Activated T-helper 1 cell treated with anti-CD3 and anti-CD28 coated beads, Interleukin-12 subunit alpha, Interleukin-12 subunit beta, Interleukin-2, Interleukin-4 antibody, amounts not matched to agents 30 ng/mL and 10 ng/mL and 1 ng/mL, durations not matched to agents 14 hours and 24 hours and 36 hours (primary cell): Measurements from ENCODE around the gene FAM171A1. TPM values are rescaled to one million over a fixed set of nuclear protein-coding genes. Genes with fewer than 3 reads are reported as not detected.
"Not testable (repeated sequence)": the region's sequence is repeated elsewhere in the genome, so short reads cannot be mapped to it uniquely, and the experiment has no call there.

Experiments used
- DNase-seq: peaks from one replicate; pipeline ENCODE4 v3.0.0; 2021; ENCODE audit warnings: low spot score
- H3K27ac Mint-ChIP-seq: one replicate; pipeline ENCODE4 v1.8.0; 2021; ENCODE audit warnings: mild to moderate bottlenecking, mixed read lengths
- H3K27me3 Mint-ChIP-seq: one replicate; pipeline ENCODE4 v1.8.0; 2022; ENCODE audit warnings: mild to moderate bottlenecking, moderate library complexity, mixed read lengths; ENCODE audit not compliant: insufficient read depth
- H3K36me3 Mint-ChIP-seq: one replicate; pipeline ENCODE4 v1.8.0; 2021; ENCODE audit warnings: low read depth, mixed read lengths
- H3K4me1 Mint-ChIP-seq: one replicate; pipeline ENCODE4 v1.8.0; 2021; ENCODE audit warnings: low read depth, mixed read lengths
- H3K4me3 Mint-ChIP-seq: one replicate; pipeline ENCODE4 v1.8.0; 2021; ENCODE audit warnings: mild to moderate bottlenecking, moderate library complexity, mixed read lengths
- H3K9me3 Mint-ChIP-seq: one replicate; pipeline ENCODE4 v1.8.0; 2021; ENCODE audit warnings: mixed read lengths
- intact Hi-C: fragments of 100-400 bp; cut with micrococcal nuclease; formaldehyde crosslinking; loops from one replicate; pipeline ENCODE4 v1.15.1; 2024
- total RNA-seq: library from RNA; stranded (reverse); gene quantifications from 2 replicates; pipeline ENCODE4 v1.2.3, GENCODE V29; 2022

Gene FAM171A1
- total RNA-seq, 1 donor from 2014 or later: 0.96 TPM

GRCh38 chr10:15347150-15347549, 23.9 kb downstream of the FAM171A1 start:
- no peaks in the 10 kb centered on the region for H3K4me1 Mint-ChIP-seq
- H3K27me3 Mint-ChIP-seq: peaks cover 4% of the 10 kb centered on the region
- H3K27ac Mint-ChIP-seq: no peak overlapping the region
- DNase-seq: no peak
- H3K9me3 Mint-ChIP-seq: no peaks in the 10 kb centered on the region
- H3K36me3 Mint-ChIP-seq: no peaks in the 10 kb centered on the region
- intact Hi-C loops: no loop called here
- no peak overlapping the region for H3K4me3 Mint-ChIP-seq

- no peak for DNase-seq
- intact Hi-C loops: no loop called here
- Mint-ChIP-seq H3K9me3 (no peaks in the 10 kb centered on the region), H3K4me3 (no peak overlapping the region), H3K36me3 (no peaks in the 10 kb centered on the region), H3K4me1 (no peaks in the 10 kb centered on the region), H3K27ac (no peak overlapping the region), H3K27me3 (peaks cover 4% of the 10 kb centered on the region)
Measured at GRCh38 chr10:15346440-15347141, 24.5 kb downstream of the FAM171A1 start.

GRCh38 chr10:15345450-15345849, 25.6 kb downstream of the FAM171A1 start:
- H3K36me3 Mint-ChIP-seq: no peaks in the 10 kb centered on the region
- intact Hi-C loops: no loop called here
- H3K27ac Mint-ChIP-seq: no peak overlapping the region
- peaks cover 6% of the 10 kb centered on the region for H3K27me3 Mint-ChIP-seq
- H3K9me3 Mint-ChIP-seq: no peaks in the 10 kb centered on the region
- no peaks in the 10 kb centered on the region for H3K4me1 Mint-ChIP-seq
- H3K4me3 Mint-ChIP-seq: no peak overlapping the region
- DNase-seq: no peak

- Mint-ChIP-seq H3K27me3 (peaks cover 7% of the 10 kb centered on the region), H3K4me1 (no peaks in the 10 kb centered on the region), H3K4me3 (no peak overlapping the region), H3K27ac (no peak overlapping the region), H3K9me3 (no peaks in the 10 kb centered on the region), H3K36me3 (no peaks in the 10 kb centered on the region)
- intact Hi-C loops: no loop called here
- no peak for DNase-seq
Measured at GRCh38 chr10:15344876-15345285, 26.2 kb downstream of the FAM171A1 start.

- H3K9me3 Mint-ChIP-seq: no peaks in the 10 kb centered on the region
- intact Hi-C loops: no loop called here
- H3K4me1 Mint-ChIP-seq: no peaks in the 10 kb centered on the region
- no peak for DNase-seq
- H3K4me3 Mint-ChIP-seq: no peak overlapping the region
- no peak overlapping the region for H3K27ac Mint-ChIP-seq
- peaks cover 7% of the 10 kb centered on the region for H3K27me3 Mint-ChIP-seq
- H3K36me3 Mint-ChIP-seq: no peaks in the 10 kb centered on the region
Measured at GRCh38 chr10:15344256-15344875, 26.7 kb downstream of the FAM171A1 start.

- H3K36me3 Mint-ChIP-seq: no peaks in the 10 kb centered on the region
- H3K27me3 Mint-ChIP-seq: peaks cover 8% of the 10 kb centered on the region
- intact Hi-C loops: no loop called here
- H3K4me3 Mint-ChIP-seq: no peak overlapping the region
- no peak overlapping the region for H3K27ac Mint-ChIP-seq
- no peak for DNase-seq
- H3K4me1 Mint-ChIP-seq: no peaks in the 10 kb centered on the region
- H3K9me3 Mint-ChIP-seq: no peaks in the 10 kb centered on the region
Measured at GRCh38 chr10:15342970-15343369, 28.1 kb downstream of the FAM171A1 start.

- no peak overlapping the region for H3K27ac Mint-ChIP-seq
- no peaks in the 10 kb centered on the region for H3K36me3 Mint-ChIP-seq
- H3K4me1 Mint-ChIP-seq: no peaks in the 10 kb centered on the region
- DNase-seq: no peak
- no peak overlapping the region for H3K4me3 Mint-ChIP-seq
- H3K27me3 Mint-ChIP-seq: peaks cover 13% of the 10 kb centered on the region
- H3K9me3 Mint-ChIP-seq: no peaks in the 10 kb centered on the region
- intact Hi-C loops: no loop called here
Measured at GRCh38 chr10:15341502-15342128, 29.5 kb downstream of the FAM171A1 start.

GRCh38 chr10:15339892-15340291, 31.2 kb downstream of the FAM171A1 start:
- intact Hi-C loops: no loop called here
- Mint-ChIP-seq H3K4me3 (no peak overlapping the region), H3K36me3 (no peaks in the 10 kb centered on the region), H3K4me1 (no peaks in the 10 kb centered on the region), H3K27ac (no peak overlapping the region), H3K27me3 (peaks cover 13% of the 10 kb centered on the region), H3K9me3 (no peaks in the 10 kb centered on the region)
- DNase-seq: no peak

GRCh38 chr10:15337441-15337923, 33.6 kb downstream of the FAM171A1 start:
- intact Hi-C loops, H3K4me1 Mint-ChIP-seq, H3K27me3 Mint-ChIP-seq, H3K9me3 Mint-ChIP-seq, H3K36me3 Mint-ChIP-seq, H3K4me3 Mint-ChIP-seq, DNase-seq, H3K27ac Mint-ChIP-seq: not testable (repeated sequence)

GRCh38 chr10:15336211-15336610, 34.9 kb downstream of the FAM171A1 start:
- H3K9me3 Mint-ChIP-seq: no peaks in the 10 kb centered on the region
- H3K4me1 Mint-ChIP-seq: no peaks in the 10 kb centered on the region
- no peak overlapping the region for H3K27ac Mint-ChIP-seq
- no peak for DNase-seq
- no peaks in the 10 kb centered on the region for H3K36me3 Mint-ChIP-seq
- H3K4me3 Mint-ChIP-seq: no peak overlapping the region
- intact Hi-C loops: no loop called here
- peaks cover 9% of the 10 kb centered on the region for H3K27me3 Mint-ChIP-seq

GRCh38 chr10:15335508-15335907, 35.6 kb downstream of the FAM171A1 start:
- no peaks in the 10 kb centered on the region for H3K36me3 Mint-ChIP-seq
- peaks cover 8% of the 10 kb centered on the region for H3K27me3 Mint-ChIP-seq
- H3K27ac Mint-ChIP-seq: no peak overlapping the region
- intact Hi-C loops: no loop called here
- H3K9me3 Mint-ChIP-seq: no peaks in the 10 kb centered on the region
- no peak for DNase-seq
- no peaks in the 10 kb centered on the region for H3K4me1 Mint-ChIP-seq
- H3K4me3 Mint-ChIP-seq: no peak overlapping the region

- Mint-ChIP-seq H3K4me3 (no peak overlapping the region), H3K4me1 (no peaks in the 10 kb centered on the region), H3K9me3 (no peaks in the 10 kb centered on the region), H3K36me3 (no peaks in the 10 kb centered on the region), H3K27ac (no peak overlapping the region), H3K27me3 (peaks cover 6% of the 10 kb centered on the region)
- DNase-seq: no peak
- intact Hi-C loops: no loop called here
Measured at GRCh38 chr10:15334650-15335323, 36.3 kb downstream of the FAM171A1 start.
